Measurements from ENCODE around the gene MERTK. TPM values are rescaled to one million over a fixed set of nuclear protein-coding genes. Genes with fewer than 3 reads are reported as not detected.

The MERTK gene
- total and polyA plus RNA-seq, 2 of the 13 experiments (the other 11 are each of a cell fraction or from before 2014, with no cell fraction given): 37.3 to 44.7 TPM

DNA sequence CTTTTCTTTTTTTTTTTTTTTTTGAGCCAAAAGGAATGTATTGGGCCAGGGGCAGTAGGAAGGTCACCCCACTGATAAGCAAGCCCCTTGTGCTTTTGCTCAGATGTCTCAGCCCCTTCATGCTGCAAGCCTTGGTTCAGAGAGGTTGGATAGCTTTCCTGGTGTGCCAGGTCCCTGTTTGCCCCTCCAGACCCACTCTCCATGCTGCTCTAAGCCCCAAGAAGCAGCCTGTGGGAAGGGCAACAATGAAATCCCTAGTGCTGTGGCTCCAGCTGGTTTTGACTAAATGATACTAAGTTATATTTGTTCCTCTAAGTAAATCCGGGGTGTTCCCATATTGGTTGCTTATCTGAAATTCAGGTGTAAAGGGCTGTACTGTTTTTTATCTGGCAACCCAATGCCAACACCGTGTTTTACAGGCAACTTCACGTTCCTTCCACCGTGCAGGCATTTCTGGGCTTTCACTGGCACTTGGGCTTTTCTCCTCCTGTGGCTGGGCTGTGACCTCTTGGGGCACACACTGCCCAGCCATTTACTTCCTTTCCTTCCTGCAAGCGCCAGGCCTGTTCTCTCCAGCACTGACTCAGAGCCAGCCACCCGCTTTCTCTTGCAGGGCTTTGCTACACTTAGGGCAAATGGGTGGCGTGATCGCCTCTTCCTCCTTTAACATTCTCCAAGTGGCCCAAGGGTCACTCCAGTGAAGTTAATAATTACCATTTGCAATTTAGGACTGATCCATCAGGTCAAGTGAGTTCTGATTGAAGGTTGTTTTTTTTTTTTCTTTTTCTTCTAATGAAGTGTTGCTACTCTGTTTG lies 21.6 kb downstream of the MERTK start (continued):
- TF ChIP-seq HOXD1 (CRISPR knock-in tag; IDR thresholded peaks at IDR 0.05) (peak; percentile 57; the same call in 1 of the 2 replicates), ZNF350 (CRISPR knock-in tag; IDR thresholded peaks at IDR 0.05; ENCODE audit: borderline replicate concordance, low read depth) (peak; percentile 76; the same call in 1 of the 2 replicates), POLR2G (IDR thresholded peaks at IDR 0.05; ENCODE audit: low read depth, low read length) (peak; percentile 94), GATAD2A (CRISPR knock-in tag; IDR thresholded peaks at IDR 0.05) (peak; percentile 96), MED1 (CRISPR knock-in tag; IDR thresholded peaks at IDR 0.05) (peak; percentile 88), SAP130 (CRISPR knock-in tag; IDR thresholded peaks at IDR 0.05; ENCODE audit: low read depth) (peak; percentile 91), SP140L (CRISPR knock-in tag; IDR thresholded peaks at IDR 0.05; ENCODE audit: borderline replicate concordance) (no peak), ZNF607 (CRISPR knock-in tag; IDR thresholded peaks at IDR 0.05; ENCODE audit: borderline replicate concordance) (peak; percentile 54; the same call in 1 of the 2 replicates), PHF8 (CRISPR knock-in tag; IDR thresholded peaks at IDR 0.05) (peak; percentile 64), FOXO1 (CRISPR knock-in tag; IDR thresholded peaks at IDR 0.05) (no peak; the same call in 1 of the 2 replicates), BRD4 (CRISPR knock-in tag; IDR thresholded peaks at IDR 0.05) (peak; percentile 62; the same call in 1 of the 2 replicates), RCOR2 (CRISPR knock-in tag; IDR thresholded peaks at IDR 0.05) (0 out of 2 replicates have a peak, but pooled peaks have one; percentile 64), PITX1 (CRISPR knock-in tag; IDR thresholded peaks at IDR 0.05) (peak; percentile 80; the same call in 1 of the 2 replicates), ZMYM3 (CRISPR knock-in tag; IDR thresholded peaks at IDR 0.05) (peak; percentile 57; the same call in 1 of the 2 replicates), MIXL1 (CRISPR knock-in tag; IDR thresholded peaks at IDR 0.05) (peak; percentile 68; the same call in 1 of the 2 replicates), ZNF326 (CRISPR knock-in tag; IDR thresholded peaks at IDR 0.05; ENCODE audit: borderline replicate concordance) (no peak), KAT7 (CRISPR knock-in tag; IDR thresholded peaks at IDR 0.05; ENCODE audit: borderline replicate concordance) (peak; percentile 26; the same call in 1 of the 2 replicates)
- TF ChIP-seq, protein P1, sequence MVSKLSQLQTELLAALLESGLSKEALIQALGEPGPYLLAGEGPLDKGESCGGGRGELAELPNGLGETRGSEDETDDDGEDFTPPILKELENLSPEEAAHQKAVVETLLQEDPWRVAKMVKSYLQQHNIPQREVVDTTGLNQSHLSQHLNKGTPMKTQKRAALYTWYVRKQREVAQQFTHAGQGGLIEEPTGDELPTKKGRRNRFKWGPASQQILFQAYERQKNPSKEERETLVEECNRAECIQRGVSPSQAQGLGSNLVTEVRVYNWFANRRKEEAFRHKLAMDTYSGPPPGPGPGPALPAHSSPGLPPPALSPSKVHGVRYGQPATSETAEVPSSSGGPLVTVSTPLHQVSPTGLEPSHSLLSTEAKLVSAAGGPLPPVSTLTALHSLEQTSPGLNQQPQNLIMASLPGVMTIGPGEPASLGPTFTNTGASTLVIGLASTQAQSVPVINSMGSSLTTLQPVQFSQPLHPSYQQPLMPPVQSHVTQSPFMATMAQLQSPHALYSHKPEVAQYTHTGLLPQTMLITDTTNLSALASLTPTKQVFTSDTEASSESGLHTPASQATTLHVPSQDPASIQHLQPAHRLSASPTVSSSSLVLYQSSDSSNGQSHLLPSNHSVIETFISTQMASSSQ (IDR thresholded peaks at IDR 0.05; ENCODE audit: low read depth): peak; percentile 96
- TF ChIP-seq, protein P1 (CRISPR knock-in tag; IDR thresholded peaks at IDR 0.05; ENCODE audit: borderline replicate concordance): peak; percentile 96
- TF ChIP-seq, protein P2, sequence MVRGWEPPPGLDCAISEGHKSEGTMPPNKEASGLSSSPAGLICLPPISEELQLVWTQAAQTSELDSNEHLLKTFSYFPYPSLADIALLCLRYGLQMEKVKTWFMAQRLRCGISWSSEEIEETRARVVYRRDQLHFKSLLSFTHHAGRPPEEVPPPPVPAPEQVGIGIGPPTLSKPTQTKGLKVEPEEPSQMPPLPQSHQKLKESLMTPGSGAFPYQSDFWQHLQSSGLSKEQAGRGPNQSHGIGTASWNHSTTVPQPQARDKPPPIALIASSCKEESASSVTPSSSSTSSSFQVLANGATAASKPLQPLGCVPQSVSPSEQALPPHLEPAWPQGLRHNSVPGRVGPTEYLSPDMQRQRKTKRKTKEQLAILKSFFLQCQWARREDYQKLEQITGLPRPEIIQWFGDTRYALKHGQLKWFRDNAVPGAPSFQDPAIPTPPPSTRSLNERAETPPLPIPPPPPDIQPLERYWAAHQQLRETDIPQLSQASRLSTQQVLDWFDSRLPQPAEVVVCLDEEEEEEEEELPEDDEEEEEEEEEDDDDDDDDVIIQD (CRISPR knock-in tag; IDR thresholded peaks at IDR 0.05; ENCODE audit: low read depth): peak; percentile 79; the same call in 1 of the 2 replicates
- TF ChIP-seq, protein P3, sequence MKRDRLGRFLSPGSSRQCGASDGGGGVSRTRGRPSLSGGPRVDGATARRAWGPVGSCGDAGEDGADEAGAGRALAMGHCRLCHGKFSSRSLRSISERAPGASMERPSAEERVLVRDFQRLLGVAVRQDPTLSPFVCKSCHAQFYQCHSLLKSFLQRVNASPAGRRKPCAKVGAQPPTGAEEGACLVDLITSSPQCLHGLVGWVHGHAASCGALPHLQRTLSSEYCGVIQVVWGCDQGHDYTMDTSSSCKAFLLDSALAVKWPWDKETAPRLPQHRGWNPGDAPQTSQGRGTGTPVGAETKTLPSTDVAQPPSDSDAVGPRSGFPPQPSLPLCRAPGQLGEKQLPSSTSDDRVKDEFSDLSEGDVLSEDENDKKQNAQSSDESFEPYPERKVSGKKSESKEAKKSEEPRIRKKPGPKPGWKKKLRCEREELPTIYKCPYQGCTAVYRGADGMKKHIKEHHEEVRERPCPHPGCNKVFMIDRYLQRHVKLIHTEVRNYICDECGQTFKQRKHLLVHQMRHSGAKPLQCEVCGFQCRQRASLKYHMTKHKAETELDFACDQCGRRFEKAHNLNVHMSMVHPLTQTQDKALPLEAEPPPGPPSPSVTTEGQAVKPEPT (CRISPR knock-in tag; IDR thresholded peaks at IDR 0.05; ENCODE audit: low read depth): 0 out of 2 replicates have a peak, but pooled peaks have one; percentile 40
- TF ChIP-seq, protein P4, sequence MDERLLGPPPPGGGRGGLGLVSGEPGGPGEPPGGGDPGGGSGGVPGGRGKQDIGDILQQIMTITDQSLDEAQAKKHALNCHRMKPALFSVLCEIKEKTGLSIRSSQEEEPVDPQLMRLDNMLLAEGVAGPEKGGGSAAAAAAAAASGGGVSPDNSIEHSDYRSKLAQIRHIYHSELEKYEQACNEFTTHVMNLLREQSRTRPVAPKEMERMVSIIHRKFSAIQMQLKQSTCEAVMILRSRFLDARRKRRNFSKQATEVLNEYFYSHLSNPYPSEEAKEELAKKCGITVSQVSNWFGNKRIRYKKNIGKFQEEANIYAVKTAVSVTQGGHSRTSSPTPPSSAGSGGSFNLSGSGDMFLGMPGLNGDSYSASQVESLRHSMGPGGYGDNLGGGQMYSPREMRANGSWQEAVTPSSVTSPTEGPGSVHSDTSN (CRISPR knock-in tag; IDR thresholded peaks at IDR 0.05): no peak
